ENCODE results near the gene PICK1.
"Not testable (repeated sequence)": the region's sequence is repeated elsewhere in the genome, so short reads cannot be mapped to it uniquely, and the experiment has no call there.

Gene PICK1

DNA sequence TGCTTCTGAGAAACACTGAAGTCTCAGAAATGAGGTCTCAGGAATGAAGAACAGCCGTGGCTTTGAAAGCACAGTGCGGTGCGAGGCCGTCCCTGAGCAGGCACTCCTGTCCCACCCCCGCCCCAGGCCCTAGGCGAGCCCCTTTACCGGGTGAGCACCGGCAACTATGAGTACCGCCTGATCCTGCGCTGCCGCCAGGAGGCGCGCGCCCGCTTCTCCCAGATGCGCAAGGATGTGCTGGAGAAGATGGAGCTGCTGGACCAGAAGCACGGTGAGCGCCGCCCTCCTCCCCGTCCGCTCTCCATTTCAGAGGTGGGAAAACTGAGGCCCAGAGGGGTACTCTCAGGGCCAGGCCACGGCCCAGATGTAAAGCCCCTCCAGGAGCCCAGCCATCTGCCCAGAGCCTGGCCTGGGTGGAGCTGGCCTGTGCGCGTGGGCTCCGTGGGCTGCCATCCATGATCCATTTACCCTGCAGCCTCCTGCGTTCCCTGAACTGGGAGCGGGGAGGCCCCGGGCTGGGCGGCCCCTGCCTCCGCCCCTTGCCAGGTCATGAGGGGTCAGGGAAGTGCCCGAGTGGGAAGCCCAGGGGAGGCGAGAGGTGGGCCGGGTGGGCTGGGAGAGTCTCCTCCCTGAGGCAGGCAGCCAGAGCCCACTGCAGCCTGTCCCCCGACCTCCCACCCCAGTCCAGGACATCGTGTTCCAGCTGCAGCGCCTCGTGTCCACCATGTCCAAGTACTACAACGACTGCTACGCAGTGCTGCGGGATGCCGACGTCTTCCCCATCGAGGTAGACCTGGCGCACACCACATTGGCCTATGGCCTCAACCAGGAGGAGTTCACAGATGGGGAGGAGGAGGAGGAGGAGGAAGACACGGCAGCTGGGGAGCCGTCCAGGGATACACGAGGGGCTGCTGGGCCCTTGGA is 17.2 kb downstream of the PICK1 start:
- DNase-seq (ENCODE audit: low read depth), result no peak

DNA sequence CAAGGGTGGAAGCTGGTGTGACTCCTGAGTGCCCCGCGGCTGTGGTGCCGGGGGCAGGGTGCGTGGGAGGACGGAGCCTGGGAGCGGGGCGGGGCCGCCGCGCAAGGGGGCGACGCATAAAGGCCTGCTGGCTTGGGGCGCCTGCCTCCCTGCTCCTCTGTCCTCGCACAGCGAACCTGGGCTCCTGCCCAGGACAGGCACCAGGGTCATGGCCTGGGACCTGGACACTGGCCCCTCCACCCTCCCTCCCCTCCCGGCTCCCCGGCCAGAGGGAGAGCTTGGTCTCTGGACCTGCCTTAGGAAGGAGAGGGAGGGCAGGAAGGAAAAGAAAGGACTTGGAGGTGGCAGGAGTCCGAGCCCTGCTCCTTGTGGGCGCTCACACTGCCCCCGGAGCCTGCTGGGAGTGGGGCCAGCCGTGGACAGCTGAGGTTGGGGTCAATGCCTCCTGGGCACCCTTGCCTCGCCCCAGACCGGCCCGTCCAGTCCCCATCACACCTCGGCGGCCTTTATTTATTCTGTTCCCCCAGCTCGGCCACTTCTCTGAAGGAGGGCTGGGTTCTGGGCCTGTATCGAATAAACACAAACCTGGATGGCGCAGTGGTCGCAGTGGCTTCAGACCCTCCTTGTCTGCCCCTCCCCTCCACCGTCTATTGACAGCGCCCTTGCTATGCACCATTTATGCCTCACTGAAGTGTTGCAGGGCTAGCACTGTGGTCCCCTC is 18.1 kb downstream of the PICK1 start:
- DNase-seq (ENCODE audit: low read depth), result no peak

DNA sequence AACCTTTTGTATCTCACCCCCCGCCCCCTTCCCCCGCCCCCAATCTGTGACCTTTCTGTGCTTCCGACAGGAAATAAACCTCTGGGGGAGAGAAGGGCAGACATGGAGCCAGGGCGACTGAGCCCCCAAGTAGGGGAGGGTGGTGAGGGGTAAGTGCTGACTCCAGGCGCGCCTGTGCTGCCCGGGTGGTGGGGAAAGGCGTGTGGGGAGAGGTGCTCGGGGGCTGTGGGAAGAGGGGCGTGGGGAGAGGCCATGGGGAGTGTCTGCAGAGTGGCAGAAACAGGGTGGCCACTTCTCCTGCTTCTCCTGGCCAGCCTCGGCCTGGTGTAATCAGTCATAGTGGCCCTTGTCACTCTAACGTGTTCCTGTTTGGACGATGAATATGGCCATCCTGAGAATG is 18.8 kb downstream of the PICK1 start:
- DNase-seq (ENCODE audit: low read depth), result no peak

DNA sequence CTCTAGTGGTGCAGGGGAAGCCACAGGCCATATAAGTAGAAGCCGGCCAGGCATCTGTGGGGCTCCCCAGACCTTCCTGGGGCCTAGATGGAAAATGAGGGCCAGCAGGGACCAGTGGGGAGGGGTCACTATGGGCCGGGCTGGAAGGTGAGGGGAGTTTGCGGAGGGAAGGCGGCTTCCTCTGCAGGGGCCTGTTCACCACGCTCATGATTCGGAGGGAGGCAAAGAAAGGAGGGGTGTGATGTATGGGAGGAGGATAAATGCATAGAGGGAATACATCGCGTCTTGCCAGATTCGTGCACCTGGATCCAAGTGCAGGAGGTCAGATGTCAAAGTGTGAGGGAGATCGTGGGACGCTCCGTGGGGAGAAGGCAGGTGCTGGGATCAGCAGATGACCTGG is 19.9 kb downstream of the PICK1 start:
- no peak for DNase-seq (ENCODE audit: low read depth)

DNA sequence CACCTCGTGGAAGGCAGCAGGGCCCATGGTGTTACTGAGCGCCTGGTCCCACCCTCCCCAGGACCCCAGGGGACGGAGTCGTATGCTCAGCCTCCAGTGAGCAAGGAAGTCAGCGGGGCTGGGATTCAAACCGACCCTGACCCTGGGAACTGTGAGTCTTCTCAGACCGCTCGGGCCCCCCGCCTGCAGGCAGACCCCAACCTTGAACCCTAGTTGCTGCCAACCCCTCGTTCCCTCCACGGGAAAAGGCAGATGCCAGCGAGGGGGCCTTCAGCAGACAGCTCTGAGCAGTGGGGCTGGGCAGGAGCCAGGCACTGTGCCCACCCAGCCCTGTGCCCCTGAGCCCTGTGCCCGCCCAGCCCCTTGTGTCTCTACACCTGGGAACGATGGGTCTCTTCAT is 20.4 kb downstream of the PICK1 start:
- DNase-seq (ENCODE audit: low read depth), result no peak

DNA sequence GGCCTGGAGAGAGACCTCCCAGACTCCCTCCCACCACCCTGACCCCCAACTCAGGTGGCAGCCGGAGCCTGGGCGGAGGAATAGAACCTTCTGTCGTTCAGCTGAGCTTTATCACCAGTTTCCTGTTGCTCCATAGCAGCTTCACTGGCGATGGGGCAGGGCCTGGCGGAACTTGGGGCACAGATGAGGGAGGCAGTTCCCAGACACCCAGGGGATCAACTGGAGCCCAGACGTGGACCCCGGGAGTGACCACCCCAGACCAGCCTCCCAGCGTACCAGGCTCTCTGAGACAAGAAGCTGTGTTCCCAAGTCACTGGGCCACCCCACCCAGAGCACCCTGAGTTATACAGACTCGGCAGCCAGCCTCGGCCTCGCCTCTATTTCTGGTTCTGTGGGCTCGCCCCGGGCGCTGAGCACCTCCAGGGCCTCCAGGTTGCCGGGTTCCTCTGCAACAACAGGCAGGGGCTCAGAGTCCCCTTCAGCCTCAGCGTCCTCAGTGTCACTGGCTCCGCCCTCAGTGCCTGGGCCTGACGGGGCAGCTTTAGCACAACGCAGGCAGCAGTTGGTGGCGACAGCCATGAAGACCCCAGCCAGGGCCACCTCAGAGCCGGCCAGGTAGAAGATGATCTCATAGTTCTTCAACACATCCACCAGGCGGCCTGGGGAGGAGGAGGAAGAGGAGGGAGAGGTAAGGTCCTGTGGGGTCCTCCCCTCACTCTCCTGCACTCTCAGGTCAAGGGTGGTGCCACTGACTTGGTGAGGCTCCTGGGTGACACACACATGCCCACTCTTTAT is 21.0 kb downstream of the PICK1 start:
- no peak for DNase-seq (ENCODE audit: low read depth)

DNA sequence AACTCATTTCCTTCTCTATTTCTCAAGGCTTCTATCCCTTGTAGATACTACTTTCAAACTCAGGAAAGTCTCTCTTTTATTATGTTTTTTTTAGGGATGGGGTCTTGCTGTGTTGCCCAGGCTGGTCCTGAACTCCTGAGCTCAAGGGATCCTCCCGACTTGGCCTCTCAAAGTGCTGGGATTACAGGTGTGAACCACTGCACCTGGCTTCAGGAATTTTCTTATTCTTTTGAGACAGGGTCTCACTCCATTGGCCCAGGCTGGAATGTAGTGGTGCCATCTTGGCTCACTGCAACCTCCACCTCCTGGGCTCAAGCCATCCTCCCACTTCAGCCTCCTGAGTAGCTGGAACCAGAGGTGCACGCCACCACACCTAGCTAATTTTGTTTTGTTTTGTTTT is 22.0 kb downstream of the PICK1 start:
- not testable (repeated sequence) for DNase-seq (ENCODE audit: low read depth)

DNA sequence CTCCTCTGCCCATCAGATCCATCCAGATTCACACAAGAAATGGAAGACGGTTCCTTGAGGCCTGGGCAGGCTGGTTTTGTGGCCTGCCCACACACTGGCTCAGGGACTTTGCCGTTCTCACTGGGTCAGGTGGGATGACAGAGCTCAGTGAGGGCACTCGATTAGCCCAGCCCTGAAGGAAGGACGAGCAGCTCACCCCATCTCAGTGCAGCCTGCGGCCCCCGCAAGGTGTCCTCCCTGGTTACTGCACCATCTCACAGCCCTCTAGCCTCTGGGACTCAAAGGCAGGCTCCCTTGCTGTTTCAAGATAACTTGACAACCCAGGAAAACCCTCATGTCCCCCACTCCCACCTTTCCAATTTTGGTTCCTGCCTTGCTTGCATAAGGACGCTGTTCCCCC is 22.6 kb downstream of the PICK1 start:
- no peak for DNase-seq (ENCODE audit: low read depth)

DNA sequence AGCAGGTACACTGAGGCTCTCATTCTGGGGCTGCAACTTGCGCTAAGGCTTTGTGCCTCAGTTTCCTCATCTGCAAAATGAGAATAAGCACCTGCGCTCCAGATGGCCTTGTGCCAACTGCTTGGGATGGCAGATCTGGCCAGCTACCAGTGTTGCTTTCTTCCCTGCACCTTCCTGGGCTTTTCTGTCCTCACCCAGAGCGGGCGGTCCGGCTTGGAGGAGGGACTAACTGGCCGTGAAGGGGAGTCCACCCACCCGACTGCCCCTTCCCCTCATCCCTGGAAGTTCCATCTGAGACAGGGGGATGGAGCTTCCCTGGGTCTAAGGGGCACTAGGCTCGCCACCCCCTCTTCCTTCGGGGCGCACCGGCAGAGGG is 23.3 kb downstream of the PICK1 start:
- no peak for DNase-seq (ENCODE audit: low read depth)

DNA sequence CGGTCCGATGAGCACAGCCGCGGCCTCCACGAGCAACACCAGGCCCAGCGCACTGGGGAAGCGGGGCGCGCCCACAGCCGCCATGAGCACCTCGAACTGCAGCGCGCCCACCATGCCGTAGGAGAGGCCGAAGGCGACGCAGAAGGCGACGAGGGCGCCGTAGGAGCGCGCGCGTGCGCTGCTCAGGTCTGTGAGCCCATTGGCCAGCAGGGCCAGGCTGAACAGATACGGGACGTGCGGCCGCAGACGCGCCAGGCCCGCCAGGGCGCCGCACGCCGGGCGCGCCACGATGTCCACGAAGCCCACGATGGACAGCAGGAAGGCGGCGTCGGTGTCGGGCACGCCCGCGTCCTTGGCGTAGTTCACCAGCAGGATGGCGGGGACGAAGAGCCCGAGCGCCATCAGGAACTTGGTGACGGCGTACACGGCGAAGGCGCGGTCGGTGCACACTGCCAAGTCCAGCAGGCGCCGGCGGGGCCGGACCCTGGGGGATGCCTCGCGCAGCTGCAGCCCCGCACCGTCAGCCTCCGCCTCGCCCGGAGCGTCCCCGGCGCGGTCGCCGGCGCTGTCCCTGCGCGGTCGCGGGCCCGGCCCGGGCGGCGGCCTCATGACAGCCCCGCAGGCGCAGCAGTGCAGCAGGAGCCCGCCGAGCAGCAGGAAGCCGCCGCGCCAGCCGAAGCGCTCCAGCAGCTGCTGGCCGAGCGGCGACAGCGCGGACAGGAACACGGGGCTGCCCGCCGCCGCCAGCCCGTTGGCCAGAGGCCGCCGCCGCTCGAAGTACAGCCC is 23.8 kb downstream of the PICK1 start:
- no peak for DNase-seq (ENCODE audit: low read depth)

DNA sequence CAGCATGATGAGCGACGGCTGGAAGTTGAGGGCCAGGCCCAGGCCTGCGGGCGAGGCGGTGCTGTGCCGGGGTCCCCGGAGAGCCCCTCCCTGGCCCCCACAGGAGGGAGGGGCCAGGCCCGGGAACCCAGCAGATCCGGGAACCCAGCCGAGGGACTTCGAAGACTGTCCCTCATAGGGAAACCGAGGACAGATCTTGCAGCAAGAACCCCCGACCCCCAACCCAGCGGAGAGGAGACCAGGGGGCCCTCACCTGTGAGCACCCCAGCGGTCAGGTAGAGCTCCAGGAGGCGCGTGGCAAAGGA is 24.4 kb downstream of the PICK1 start:
- no peak for DNase-seq (ENCODE audit: low read depth)

DNA sequence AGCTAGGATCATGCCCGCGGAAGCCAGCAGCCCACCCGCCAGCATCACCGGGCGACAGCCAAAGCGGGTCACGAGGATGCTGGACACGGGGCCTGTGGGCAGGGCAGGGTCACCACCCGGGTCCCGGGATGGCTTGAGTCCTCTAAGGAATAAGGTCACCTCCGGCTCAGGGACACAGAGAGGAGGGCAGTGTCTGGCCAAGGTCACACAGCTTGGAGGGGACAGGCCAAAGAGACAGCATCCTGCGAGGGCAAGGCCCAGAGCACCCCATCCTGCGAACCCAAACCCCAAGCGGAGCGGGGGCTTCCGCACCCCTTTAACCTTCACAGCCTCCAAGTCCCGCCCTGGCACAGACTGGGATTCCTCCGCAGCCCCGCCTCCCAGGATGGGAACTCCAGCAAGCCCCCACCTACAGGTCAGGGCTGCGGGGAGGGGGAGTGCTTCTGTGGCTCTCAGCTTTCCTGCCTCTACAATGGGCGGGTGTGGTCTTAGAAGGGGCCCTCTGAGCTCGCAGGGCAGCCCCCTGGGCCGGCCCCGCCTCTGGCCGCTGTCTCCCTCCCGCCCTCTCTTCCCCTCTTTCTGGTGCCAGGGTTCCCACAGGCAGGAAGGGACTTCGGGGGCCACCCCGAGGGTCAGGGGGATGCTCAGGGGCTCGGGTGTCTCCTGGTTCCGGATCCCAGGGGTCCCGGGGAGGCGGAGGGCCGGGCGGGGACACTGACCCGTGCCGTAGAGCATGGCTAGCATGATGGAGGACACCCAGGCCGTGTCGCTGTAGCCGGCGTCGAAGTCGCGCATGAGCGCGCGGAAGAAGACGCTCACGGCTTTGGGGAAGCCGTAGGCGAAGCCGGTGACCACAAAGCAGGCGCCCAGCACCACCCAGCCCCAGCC is 25.0 kb downstream of the PICK1 start:
- DNase-seq (ENCODE audit: low read depth), result no peak

DNA sequence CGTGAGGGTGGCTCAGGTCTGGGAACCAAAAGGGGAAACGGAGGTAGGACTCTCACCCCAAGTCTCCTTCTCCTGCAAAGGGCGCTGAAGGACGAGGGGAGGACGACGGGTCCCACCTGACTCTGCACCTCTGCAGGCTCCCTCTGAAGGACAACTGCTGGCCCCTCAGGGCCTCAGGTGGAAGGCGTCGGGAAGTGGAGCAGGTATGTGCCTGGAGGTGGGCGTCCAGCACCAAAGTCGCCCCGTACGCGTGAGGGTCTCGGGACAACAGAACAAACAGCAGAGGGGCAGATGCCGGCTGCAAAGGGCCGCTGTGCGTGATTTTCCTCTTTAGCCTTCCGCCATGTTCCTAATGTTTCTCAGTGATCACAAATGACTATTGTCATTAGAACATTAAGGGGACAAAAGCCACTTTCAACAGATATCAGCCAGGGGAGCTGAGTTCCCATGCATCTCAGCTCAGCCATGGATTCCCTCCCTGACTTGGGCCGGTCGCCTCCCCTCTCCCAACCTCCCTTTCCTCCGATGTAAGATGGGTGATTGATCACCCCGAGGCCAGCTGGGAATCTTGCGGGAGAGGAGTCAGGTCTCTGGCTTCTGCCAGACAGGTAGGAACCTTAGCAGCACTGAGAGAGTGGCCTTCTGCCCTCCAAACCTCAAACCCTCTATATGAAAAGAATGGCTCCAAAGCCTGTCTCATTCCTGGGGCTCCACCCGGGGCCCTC is 25.9 kb downstream of the PICK1 start:
- no peak for DNase-seq (ENCODE audit: low read depth)

DNA sequence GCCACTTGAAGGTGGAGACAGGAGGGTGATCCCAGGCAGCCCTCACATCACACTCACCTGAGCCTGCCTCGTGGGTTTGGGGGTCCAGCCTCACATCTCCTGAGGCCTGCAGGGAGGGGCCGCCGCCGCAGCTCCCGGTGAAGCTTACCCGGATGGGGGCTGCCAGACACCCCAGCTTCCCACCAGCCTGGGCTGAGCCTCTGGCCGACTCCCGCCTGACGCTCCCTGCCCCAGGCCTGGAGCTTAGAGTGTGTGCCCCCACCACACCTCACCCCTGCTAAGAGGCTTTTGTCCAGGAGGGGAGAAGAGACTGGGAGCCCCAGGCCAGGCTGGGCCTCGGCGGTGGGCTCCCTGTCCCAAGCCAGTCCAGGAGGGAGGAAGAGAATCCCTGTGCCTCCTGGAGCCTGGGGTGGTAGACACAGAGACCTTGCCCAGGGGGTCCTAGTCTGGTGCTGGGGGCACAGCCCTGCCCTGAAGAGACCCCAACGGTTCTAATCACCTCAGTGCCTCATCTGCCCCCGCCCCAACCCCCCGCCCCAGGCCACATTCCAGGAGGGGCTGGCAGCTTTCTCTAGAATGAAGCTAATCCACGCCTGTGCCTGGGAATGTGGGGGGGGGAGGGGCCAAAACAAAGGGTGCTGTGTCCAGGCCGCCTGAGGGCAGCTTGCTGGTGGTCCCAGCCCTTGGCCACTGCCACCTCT is 26.9 kb downstream of the PICK1 start, which contains the start of gene SLC16A8:
Gene SLC16A8 (minus strand): TSS at position 254 of the 701 bp plus-strand sequence. CDS start 1,311 bp downstream, outside the sequence.
- no peak for DNase-seq (ENCODE audit: low read depth)

DNA sequence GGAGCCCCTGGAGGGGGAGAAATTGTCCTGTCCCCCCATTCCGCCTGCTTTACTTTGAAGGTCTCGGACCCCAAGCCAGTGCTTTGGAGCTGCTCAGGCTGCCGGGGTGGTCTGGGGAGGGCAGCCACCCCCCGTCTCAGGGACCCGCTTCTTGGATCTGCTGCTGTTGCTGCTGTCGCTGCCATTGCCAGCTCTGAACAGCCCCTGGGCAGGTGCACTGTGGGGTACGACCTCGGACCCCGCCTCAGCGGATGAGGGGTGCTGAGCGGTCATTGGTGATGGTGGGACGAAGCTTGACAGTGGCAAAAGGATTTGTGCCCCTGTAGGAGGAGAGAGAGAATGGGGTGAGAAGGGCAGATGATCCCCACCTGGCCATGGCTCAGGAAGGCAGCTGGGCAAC is 27.9 kb downstream of the PICK1 start:
- no peak for DNase-seq (ENCODE audit: low read depth)

DNA sequence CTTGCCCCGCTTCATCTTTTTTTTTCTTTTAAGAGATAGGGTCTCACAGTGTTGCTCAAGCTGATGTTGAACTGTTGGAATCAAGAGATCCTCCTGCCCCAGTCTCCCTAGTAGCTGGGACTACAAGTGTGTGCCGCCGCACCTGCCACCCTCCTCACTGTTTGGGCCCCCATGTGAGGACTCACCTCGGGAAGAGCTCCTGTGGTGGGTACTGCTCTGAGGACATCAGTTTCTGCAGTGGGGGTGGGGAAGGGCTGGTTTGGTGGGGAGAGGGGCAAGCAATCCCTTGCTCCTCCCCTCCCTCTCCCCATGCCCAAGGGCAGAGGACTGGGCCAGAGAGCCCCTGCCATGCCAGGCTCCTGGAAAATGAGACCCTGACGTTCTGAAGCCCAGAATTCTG is 28.3 kb downstream of the PICK1 start:
- DNase-seq (ENCODE audit: low read depth), result no peak

DNA sequence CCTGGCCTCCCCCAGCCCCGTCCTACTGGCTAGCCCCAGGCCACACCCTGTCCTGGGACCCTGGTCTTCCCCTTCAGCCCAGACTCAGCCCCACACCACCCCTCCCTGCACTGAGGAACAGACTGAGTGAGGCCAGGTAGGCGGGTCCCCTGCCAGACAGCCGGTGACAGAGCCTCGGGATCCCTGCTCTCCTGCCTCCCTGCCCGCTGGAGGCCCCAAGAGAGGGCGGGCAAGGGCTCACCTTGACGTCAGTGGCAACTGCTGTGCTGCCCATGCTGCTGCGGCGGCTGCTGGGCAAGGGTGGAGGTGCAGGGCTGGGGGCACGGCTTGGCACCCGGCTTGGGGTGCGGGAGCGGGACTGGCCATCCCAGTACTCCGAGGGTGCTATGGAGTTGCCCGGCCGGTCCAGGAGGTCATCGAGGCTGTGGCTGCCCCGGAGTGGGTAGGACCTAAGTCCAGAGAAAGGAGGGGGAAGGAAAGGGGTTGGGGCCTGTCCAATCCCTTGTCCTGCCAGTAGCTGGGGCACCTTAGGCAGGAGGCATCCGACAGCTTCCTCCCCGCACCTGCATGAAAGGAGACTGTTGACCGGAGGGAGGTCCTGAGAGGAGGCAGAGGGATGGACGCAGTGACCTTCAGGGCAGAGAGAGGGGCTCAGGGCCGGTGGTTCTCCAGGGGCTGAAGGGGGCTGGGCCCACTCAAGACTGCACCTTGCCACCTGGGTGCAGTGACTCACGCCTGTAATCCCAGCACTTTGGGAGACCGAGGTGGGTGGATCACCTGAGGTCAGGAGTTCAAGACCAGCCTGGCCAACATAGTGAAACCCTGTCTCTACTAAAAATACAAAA is 29.0 kb downstream of the PICK1 start:
- no peak for DNase-seq (ENCODE audit: low read depth)

DNA sequence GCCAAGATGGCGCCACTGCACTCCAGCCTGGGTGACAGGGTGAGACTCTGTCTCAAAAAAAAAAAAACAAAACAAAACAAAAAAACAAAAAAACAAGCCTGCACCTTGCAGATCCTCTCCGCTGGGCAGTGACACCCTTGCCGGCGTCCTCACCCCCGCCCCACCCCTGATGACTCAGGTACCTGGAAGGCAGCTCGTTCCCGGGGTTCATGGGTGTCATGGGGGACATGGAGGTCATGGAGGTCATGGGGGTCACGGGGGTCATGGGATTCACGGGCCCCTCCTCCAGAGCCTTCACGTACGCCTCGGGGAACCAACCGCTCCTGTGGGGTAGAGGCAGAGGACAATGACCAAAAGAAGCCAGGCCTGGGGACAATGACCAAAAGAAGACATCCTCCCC is 29.7 kb downstream of the PICK1 start:
- no peak for DNase-seq (ENCODE audit: low read depth)

DNA sequence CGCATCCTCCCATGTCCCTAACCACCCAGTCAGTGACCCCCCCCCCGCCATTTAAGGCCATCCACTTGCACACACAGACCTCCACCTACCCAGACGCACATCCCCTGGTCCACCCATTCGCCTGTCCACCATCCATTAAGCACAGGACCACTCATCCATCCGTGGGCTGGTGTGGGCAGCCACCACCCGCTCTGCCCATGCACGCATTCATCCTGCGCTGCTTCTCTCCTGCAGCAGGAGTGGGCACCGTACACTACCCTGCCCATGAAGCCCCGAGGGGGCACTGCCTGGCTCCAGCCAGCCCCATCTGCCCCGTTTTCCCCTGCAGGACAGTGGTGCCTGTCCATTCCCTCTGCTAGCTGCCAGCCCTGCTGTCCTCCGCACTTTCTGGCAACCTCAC is 30.7 kb downstream of the PICK1 start:
- DNase-seq (ENCODE audit: low read depth), result no peak
